MCF 10A (cell line): Measurements from ENCODE around the gene ARHGEF16. TPM values are rescaled to one million over a fixed set of nuclear protein-coding genes. Genes with fewer than 3 reads are reported as not detected.

Source experiments
- BruUV-seq: library from RNA; stranded (reverse); fragments of 400-500 nt; replicated peaks from 2 replicates; lab custom pipeline; 2021; lab: Mats Ljungman, UMichigan
- CTCF ChIA-PET: fragments of 300-600 bp; sonication (Branson Sonifier 250); formaldehyde crosslinking; extraction: SDS; loops from one replicate; lab custom pipeline; 2021; ENCODE audit warnings: antibody characterized with exemption, inconsistent platforms; lab: Yijun Ruan, JAX
- POLR2A ChIA-PET: fragments of 300-600, 350-650 bp; sonication (Branson Sonifier 250); formaldehyde crosslinking; extraction: SDS; loops from one replicate; lab custom pipeline; 2020; ENCODE audit warnings: antibody characterized with exemption, inconsistent platforms; lab: Yijun Ruan, JAX
- DNase-seq: peaks from one replicate; pipeline ENCODE4 v3.0.0-alpha.2; 2018; ENCODE audit not compliant: unreplicated experiment
- H3K27ac Mint-ChIP-seq: one replicate; pipeline ENCODE4 v1.8.0; 2022; ENCODE audit warnings: mild to moderate bottlenecking, low read depth, mixed read lengths; ENCODE audit not compliant: unreplicated experiment
- H3K27me3 Mint-ChIP-seq: one replicate; pipeline ENCODE4 v1.8.0; 2022; ENCODE audit warnings: mixed read lengths; ENCODE audit not compliant: insufficient read depth, unreplicated experiment
- H3K36me3 Mint-ChIP-seq: one replicate; pipeline ENCODE4 v1.8.0; 2022; ENCODE audit warnings: mild to moderate bottlenecking, moderate library complexity, mixed read lengths; ENCODE audit not compliant: insufficient read depth, unreplicated experiment
- H3K4me1 Mint-ChIP-seq: one replicate; pipeline ENCODE4 v1.8.0; 2022; ENCODE audit warnings: mixed read lengths; ENCODE audit not compliant: insufficient read depth, unreplicated experiment
- H3K4me3 Mint-ChIP-seq: one replicate; pipeline ENCODE4 v1.8.0; 2022; ENCODE audit warnings: mild to moderate bottlenecking, moderate library complexity, mixed read lengths; ENCODE audit not compliant: unreplicated experiment
- H3K9me3 Mint-ChIP-seq: one replicate; pipeline ENCODE4 v1.8.0; 2022; ENCODE audit warnings: mixed read lengths; ENCODE audit not compliant: unreplicated experiment
- intact Hi-C: fragments of 100-400 bp; cut with micrococcal nuclease; formaldehyde crosslinking; loops from 2 replicates; pipeline ENCODE4 v1.14.1; 2022
- total RNA-seq: library from RNA; stranded (reverse); gene quantifications from 2 replicates; pipeline ENCODE4 v1.2.3, GENCODE V29; 2022
- TF ChIP-seq, protein P1 (sequence below): fragments of 200-600 bp; IDR thresholded peaks from one replicate; pipeline ENCODE4 v1.8.0; 2022; ENCODE audit warnings: antibody characterized with exemption, mild to moderate bottlenecking; ENCODE audit not compliant: unreplicated experiment

Gene ARHGEF16
- total RNA-seq, 1 experiment from 2014 or later, result 8.6 TPM

DNA sequence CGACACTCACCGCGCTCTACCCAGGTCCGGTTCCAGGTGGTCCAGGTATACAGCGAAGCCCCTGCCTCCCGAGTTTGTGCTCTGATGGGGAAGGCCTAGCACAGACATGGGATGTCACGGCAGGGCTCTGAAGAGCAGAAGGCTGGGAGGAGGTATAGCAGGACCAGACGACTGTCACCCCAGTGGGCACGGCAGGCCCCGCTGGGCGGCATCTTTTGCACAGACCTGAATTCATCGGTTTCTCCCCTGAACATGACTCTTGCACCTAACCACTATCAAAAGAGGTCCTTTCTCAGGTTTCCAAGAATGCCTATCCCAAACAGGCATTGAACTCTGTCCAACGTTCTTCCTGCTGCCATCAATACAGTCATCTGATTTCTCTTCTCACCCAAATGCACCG lies 30.6 kb downstream of the ARHGEF16 start:
- TF ChIP-seq, protein P1, sequence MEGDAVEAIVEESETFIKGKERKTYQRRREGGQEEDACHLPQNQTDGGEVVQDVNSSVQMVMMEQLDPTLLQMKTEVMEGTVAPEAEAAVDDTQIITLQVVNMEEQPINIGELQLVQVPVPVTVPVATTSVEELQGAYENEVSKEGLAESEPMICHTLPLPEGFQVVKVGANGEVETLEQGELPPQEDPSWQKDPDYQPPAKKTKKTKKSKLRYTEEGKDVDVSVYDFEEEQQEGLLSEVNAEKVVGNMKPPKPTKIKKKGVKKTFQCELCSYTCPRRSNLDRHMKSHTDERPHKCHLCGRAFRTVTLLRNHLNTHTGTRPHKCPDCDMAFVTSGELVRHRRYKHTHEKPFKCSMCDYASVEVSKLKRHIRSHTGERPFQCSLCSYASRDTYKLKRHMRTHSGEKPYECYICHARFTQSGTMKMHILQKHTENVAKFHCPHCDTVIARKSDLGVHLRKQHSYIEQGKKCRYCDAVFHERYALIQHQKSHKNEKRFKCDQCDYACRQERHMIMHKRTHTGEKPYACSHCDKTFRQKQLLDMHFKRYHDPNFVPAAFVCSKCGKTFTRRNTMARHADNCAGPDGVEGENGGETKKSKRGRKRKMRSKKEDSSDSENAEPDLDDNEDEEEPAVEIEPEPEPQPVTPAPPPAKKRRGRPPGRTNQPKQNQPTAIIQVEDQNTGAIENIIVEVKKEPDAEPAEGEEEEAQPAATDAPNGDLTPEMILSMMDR, result no peak
- no TSS peak for BruUV-seq
- DNase-seq, result no peak
- Mint-ChIP-seq H3K27ac (no peak overlapping the region), H3K9me3 (peaks cover 10% of the 10 kb centered on the region), H3K4me3 (no peak overlapping the region), H3K27me3 (no peaks in the 10 kb centered on the region), H3K36me3 (peaks cover 13% of the 10 kb centered on the region), H3K4me1 (peaks cover 10% of the 10 kb centered on the region)
- ChIA-PET CTCF (interaction anchor here (0.6 to 9.9 kb wide), 10 partner anchors 11 to 218 kb away, joined by 3 to 198 read pairs (median 4); partner anchors contain the start of gene TPRG1L), POLR2A (interaction anchor here (1.2 to 3.0 kb wide), 2 partner anchors 12 to 32 kb away, joined by 3 to 20 read pairs; no protein-coding TSS in a partner anchor)
- intact Hi-C loops, result no loop called here

DNA sequence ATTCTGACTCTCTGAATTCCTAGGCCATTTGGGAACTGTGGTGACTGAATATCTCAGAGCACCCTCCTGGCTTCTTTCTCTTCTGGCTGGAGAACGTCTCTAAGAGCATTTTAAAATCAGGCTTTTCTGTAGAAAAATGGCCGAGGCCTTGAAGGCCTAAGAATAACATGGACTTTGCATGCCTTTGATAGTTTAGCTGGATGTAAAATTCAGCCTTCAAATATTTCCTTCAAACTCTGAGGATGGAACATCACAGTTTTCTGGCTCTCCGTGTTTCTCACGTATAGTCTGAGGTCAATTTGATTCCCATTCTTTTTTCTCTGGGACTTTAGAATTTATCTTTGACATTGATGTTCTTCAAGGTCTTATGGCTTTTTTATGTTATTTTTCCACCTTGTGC lies 34.0 kb downstream of the ARHGEF16 start:
- intact Hi-C loops, result no loop called here
- H3K27me3 Mint-ChIP-seq, result no peaks in the 10 kb centered on the region
- TF ChIP-seq, protein P1, result no peak
- DNase-seq, result no peak
- H3K9me3 Mint-ChIP-seq, result peaks cover 10% of the 10 kb centered on the region
- ChIA-PET POLR2A (interaction anchor here (0.6 to 1.0 kb wide), 2 partner anchors 28 to 36 kb away, joined by 3 to 5 read pairs; no protein-coding TSS in a partner anchor), CTCF (interaction anchor here (0.6 to 9.9 kb wide), 8 partner anchors 37 to 927 kb away, joined by 3 to 198 read pairs (median 4); partner anchors contain the start of gene TPRG1L)
- BruUV-seq, result no TSS peak
- no peak overlapping the region for H3K27ac Mint-ChIP-seq
- peaks cover 7% of the 10 kb centered on the region for H3K36me3 Mint-ChIP-seq
- peaks cover 10% of the 10 kb centered on the region for H3K4me1 Mint-ChIP-seq
- H3K4me3 Mint-ChIP-seq, result no peak overlapping the region

DNA sequence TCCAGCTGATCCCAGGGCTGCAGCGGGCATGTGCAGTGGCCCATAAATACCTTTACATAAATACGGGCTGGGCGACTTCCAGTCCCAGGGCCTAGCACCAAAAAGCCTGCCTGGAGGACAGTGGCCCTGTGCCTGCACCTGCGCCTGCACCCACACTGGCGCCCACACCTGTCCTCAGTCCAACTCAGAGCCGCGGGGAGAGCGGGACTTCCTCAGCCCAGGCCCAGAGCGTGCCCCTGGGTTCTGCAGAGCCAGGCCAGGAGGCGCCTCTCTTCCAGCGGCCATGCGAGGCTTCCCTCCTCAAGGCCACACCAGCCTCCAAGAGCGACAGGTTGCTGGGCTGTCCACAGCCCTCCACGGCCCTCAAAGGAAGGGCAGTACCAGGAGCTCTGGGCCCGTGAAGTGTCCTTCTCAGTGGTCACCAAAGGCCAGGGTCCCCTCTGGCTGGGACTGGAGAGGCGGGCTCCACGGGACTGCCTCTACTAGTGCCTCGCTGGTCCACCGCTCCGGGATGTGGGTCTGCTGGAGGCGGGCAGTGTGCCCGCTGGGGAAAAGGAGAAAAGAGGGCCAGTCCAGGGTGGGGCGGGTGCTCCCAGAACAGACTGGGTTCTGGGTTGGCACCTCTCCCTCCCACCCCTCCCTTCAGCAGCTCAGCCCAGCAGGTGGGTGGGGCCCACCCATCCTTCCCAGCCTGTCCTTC lies 35.7 kb downstream of the ARHGEF16 start:
- no peak for DNase-seq
- Mint-ChIP-seq H3K4me1 (no peaks in the 10 kb centered on the region), H3K27ac (no peak overlapping the region), H3K27me3 (no peaks in the 10 kb centered on the region), H3K36me3 (no peaks in the 10 kb centered on the region), H3K9me3 (peaks cover 10% of the 10 kb centered on the region), H3K4me3 (no peak overlapping the region)
- TF ChIP-seq, protein P1, result no peak
- intact Hi-C loops, result loop anchor here (10.0 kb wide), 1 partner anchor 75 kb away; no protein-coding TSS in a partner anchor
- ChIA-PET CTCF (interaction anchor here (0.5 to 2.0 kb wide), 26 partner anchors 9 to 252 kb away, joined by 3 to 84 read pairs (median 4); no protein-coding TSS in a partner anchor), POLR2A (no interaction called here)
- BruUV-seq, result no TSS peak
